ENCODE measurements around the gene OR2T11.

The OR2T11 gene

GRCh38 chr1:248597589-248597988 lies 37.3 kb downstream of the OR2T11 start, which contains the start of gene OR2T10:
Gene OR2T10, minus strand, starts transcription at chr1:248597700. Its CDS starts 3,932 bp downstream, at chr1:248593768.
- no peak for DNase-seq (ENCODE audit: low read depth)
- no peak for TF ChIP-seq CTCF (IDR thresholded peaks at IDR 0.05; ENCODE audit: control insufficient read depth, extremely low read depth, insufficient read depth)
- no peak within 1 kb of the TSS for H3K4me3 ChIP-seq (ENCODE audit: low read depth, low read length)

DNA sequence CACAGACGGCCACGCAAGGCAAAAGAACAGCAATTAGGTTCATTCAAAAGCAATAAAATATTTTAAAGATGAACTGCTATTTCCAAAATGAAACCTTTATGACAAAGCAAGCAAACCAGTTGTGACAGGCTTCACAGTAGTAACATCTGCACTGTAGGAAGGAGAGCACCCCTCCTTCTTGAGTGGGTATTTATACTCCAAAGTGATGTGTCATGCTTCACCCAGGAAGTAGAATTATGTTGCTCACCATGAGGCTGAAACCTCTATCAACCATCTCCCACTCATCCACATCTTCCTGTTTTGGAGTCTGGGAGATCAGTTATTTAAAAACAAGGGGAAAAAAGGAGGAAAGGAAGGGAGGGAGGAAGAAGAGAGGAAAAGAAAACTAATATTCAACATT lies 38.3 kb downstream of the OR2T11 start:
- DNase-seq (ENCODE audit: low read depth), result no peak
- TF ChIP-seq CTCF (IDR thresholded peaks at IDR 0.05; ENCODE audit: control insufficient read depth, extremely low read depth, insufficient read depth), result no peak
- H3K4me3 ChIP-seq (ENCODE audit: low read depth, low read length), result no peak overlapping the region

DNA sequence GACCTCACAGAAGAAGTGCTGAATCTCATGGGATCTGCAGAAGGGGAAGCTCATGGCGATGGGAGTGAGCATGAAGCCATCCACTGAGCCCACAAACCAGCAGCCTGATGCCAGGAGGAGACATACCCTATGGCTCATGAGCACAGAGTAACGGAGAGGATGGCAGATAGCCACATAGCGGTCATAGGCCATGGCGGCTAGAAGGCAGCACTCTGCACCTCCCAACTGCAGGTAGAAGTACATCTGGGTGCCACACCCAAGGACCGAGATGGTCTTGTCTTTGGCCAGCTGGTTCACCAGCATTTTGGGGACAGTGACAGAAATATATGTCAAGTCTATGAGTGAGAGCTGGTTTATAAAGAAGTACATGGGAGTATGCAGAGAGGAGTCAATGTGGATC lies 41.7 kb downstream of the OR2T11 start:
- no peak for TF ChIP-seq CTCF (IDR thresholded peaks at IDR 0.05; ENCODE audit: control insufficient read depth, extremely low read depth, insufficient read depth)
- H3K4me3 ChIP-seq (ENCODE audit: low read depth, low read length), result no peak overlapping the region
- no peak for DNase-seq (ENCODE audit: low read depth)

DNA sequence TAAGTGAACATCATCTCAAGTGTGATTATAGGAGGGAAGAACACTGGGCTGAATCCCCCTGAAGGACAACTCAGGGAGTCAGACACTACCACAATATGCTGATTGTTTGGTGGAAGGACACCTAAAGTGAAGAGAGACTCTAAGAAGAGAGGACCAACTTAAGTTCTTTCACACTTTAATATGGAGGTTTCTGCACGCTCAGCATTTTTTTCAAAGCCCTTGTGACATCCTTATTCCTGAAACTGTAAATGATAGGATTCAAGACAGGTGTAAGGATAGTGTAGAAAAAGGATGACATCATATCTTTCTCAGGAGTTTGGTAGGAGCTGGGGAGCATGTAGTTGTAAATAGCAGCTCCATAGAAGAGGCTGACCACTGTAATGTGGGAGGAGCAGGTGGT lies 42.2 kb downstream of the OR2T11 start:
- no peak overlapping the region for H3K4me3 ChIP-seq (ENCODE audit: low read depth, low read length)
- DNase-seq (ENCODE audit: low read depth), result no peak
- no peak for TF ChIP-seq CTCF (IDR thresholded peaks at IDR 0.05; ENCODE audit: control insufficient read depth, extremely low read depth, insufficient read depth)

GRCh38 chr1:248590055-248590454 lies 44.8 kb downstream of the OR2T11 start:
- no peak overlapping the region for H3K4me3 ChIP-seq (ENCODE audit: low read depth, low read length)
- no peak for TF ChIP-seq CTCF (IDR thresholded peaks at IDR 0.05; ENCODE audit: control insufficient read depth, extremely low read depth, insufficient read depth)
- no peak for DNase-seq (ENCODE audit: low read depth)

DNA sequence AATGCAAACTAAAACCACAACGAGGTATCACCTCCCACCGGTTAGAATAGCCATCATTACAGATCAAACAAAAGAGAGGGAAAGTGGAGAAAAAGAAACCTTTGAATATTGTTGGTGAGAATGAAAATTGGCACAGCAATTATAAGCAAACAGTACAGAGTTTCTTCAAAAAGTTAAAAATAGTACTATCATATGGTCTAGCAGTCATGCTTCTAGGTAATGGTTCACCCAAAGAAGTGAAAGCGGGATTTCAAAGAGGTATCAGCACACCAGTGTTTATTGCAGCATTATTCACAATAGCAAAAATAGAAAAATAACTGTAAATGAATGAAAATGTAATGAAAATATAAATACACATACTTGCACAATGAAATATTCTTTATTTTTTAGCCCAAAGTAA lies 45.6 kb downstream of the OR2T11 start:
- TF ChIP-seq CTCF (IDR thresholded peaks at IDR 0.05; ENCODE audit: control insufficient read depth, extremely low read depth, insufficient read depth), result no peak
- no peak for DNase-seq (ENCODE audit: low read depth)
- no peak overlapping the region for H3K4me3 ChIP-seq (ENCODE audit: low read depth, low read length)

GRCh38 chr1:248585266-248585665 lies 49.6 kb downstream of the OR2T11 start:
- no peak for TF ChIP-seq CTCF (IDR thresholded peaks at IDR 0.05; ENCODE audit: control insufficient read depth, extremely low read depth, insufficient read depth)
- H3K4me3 ChIP-seq (ENCODE audit: low read depth, low read length), result no peak overlapping the region
- DNase-seq (ENCODE audit: low read depth), result no peak

All from LNCaP clone FGC (cell line).